Osteoblast (primary cell): ENCODE measurements around the gene PLCL2. TPM values are rescaled to one million over a fixed set of nuclear protein-coding genes. Genes with fewer than 3 reads are reported as not detected.

Source experiments
- DNase-seq: peaks from one replicate; pipeline ENCODE4 v3.0.0; 2011; ENCODE audit warnings: low spot score, mixed read lengths; ENCODE audit not compliant: insufficient read length; ENCODE audit errors: missing footprints
- H2AFZ ChIP-seq: 2 replicates; pipeline ENCODE4 v1.6.0; 2011; ENCODE audit warnings: mild to moderate bottlenecking, low read length
- H3K27ac ChIP-seq: 2 replicates; pipeline ENCODE4 v1.5.1; 2011; ENCODE audit warnings: mild to moderate bottlenecking, low read depth, low read length, moderate library complexity
- H3K27me3 ChIP-seq: 2 replicates; pipeline ENCODE4 v1.6.0; 2012; ENCODE audit warnings: mild to moderate bottlenecking, control low read depth, inconsistent platforms, low read length, moderate library complexity; ENCODE audit not compliant: insufficient read depth
- H3K36me3 ChIP-seq: 2 replicates; pipeline ENCODE4 v1.5.1; 2011; ENCODE audit warnings: mild to moderate bottlenecking, low read length, control low read depth, moderate library complexity; ENCODE audit not compliant: insufficient read depth
- H3K4me1 ChIP-seq: 2 replicates; pipeline ENCODE4 v1.5.1; 2011; ENCODE audit warnings: mild to moderate bottlenecking, low read length, control low read depth, moderate library complexity; ENCODE audit not compliant: insufficient read depth
- H3K4me2 ChIP-seq: 2 replicates; pipeline ENCODE4 v1.6.0; 2011; ENCODE audit warnings: mild to moderate bottlenecking, low read length; ENCODE audit not compliant: insufficient read depth
- H3K4me3 ChIP-seq: fragments of 200-600 bp; sonication (generic); 3 replicates; pipeline ENCODE4 v1.5.1; 2012; ENCODE audit warnings: mild to moderate bottlenecking, low read length, inconsistent platforms; ENCODE audit not compliant: insufficient read depth
- H3K79me2 ChIP-seq: 2 replicates; pipeline ENCODE4 v1.6.0; 2012; ENCODE audit warnings: mild to moderate bottlenecking, low read length, control low read depth, inconsistent platforms; ENCODE audit not compliant: insufficient read depth
- H3K9me3 ChIP-seq: 2 replicates; pipeline ENCODE4 v1.5.1; 2011; ENCODE audit warnings: low read depth, low read length, control low read depth
- H4K20me1 ChIP-seq: 2 replicates; pipeline ENCODE4 v1.6.0; 2012; ENCODE audit warnings: mild to moderate bottlenecking, low read length, control low read depth; ENCODE audit not compliant: insufficient read depth
- CTCF ChIP-seq: IDR thresholded peaks from 2 replicates; pipeline ENCODE4 v1.5.1; 2011; ENCODE audit warnings: mild to moderate bottlenecking, low read depth, low read length, moderate library complexity; ENCODE audit errors: extremely low read depth
- total RNA-seq: library from RNA; depleted of rRNA; stranded (reverse); fragments of >200 nt; gene quantifications from 2 replicates; pipeline ENCODE4 v1.2.3, GENCODE V29; 2012

The PLCL2 gene
- total RNA-seq, 1 donor: 5.1 TPM

- H4K20me1 ChIP-seq: no peaks in the 10 kb centered on the region
- H3K9me3 ChIP-seq: no peaks in the 10 kb centered on the region
- no peaks in the 10 kb centered on the region for H3K36me3 ChIP-seq
- no peaks in the 10 kb centered on the region for H3K27me3 ChIP-seq
- no peak overlapping the region for H3K4me2 ChIP-seq
- TF ChIP-seq CTCF: no peak
- H3K27ac ChIP-seq: no peak overlapping the region
- no peaks in the 10 kb centered on the region for H3K79me2 ChIP-seq
- no peaks in the 10 kb centered on the region for H3K4me1 ChIP-seq
- DNase-seq: no peak
- no peak overlapping the region for H2AFZ ChIP-seq
- no peak overlapping the region for H3K4me3 ChIP-seq
Measured at GRCh38 chr3:17129556-17129955, 244.8 kb downstream of the PLCL2 start.

GRCh38 chr3:17130956-17131355, 246.2 kb downstream of the PLCL2 start:
- Histone ChIP-seq H3K27ac (no peak overlapping the region), H3K4me3 (no peak overlapping the region), H2AFZ (no peak overlapping the region), H3K27me3 (no peaks in the 10 kb centered on the region), H3K36me3 (no peaks in the 10 kb centered on the region), H3K4me2 (no peak overlapping the region), H4K20me1 (no peaks in the 10 kb centered on the region), H3K9me3 (no peaks in the 10 kb centered on the region), H3K79me2 (no peaks in the 10 kb centered on the region), H3K4me1 (no peaks in the 10 kb centered on the region)
- TF ChIP-seq CTCF: no peak
- DNase-seq: no peak

- Histone ChIP-seq H4K20me1 (no peaks in the 10 kb centered on the region), H2AFZ (no peak overlapping the region), H3K27me3 (no peaks in the 10 kb centered on the region), H3K4me2 (no peak overlapping the region), H3K4me1 (no peaks in the 10 kb centered on the region), H3K27ac (no peak overlapping the region), H3K36me3 (no peaks in the 10 kb centered on the region), H3K4me3 (no peak overlapping the region), H3K79me2 (no peaks in the 10 kb centered on the region), H3K9me3 (no peaks in the 10 kb centered on the region)
- no peak for TF ChIP-seq CTCF
- no peak for DNase-seq
Measured at GRCh38 chr3:17132286-17133115, 247.7 kb downstream of the PLCL2 start.

GRCh38 chr3:17133632-17134545, 249.1 kb downstream of the PLCL2 start:
- DNase-seq: no peak
- no peaks in the 10 kb centered on the region for H3K79me2 ChIP-seq
- H3K27ac ChIP-seq: no peak overlapping the region
- no peaks in the 10 kb centered on the region for H3K36me3 ChIP-seq
- H3K27me3 ChIP-seq: peaks cover 2% of the 10 kb centered on the region
- H3K9me3 ChIP-seq: no peaks in the 10 kb centered on the region
- peak overlapping the region; percentile 36 for H3K4me3 ChIP-seq
- H2AFZ ChIP-seq: peak overlapping the region; percentile 71
- no peaks in the 10 kb centered on the region for H3K4me1 ChIP-seq
- H4K20me1 ChIP-seq: no peaks in the 10 kb centered on the region
- H3K4me2 ChIP-seq: peak overlapping the region; percentile 57
- TF ChIP-seq CTCF: no peak
